CD4-positive, alpha-beta T cell (primary cell): ENCODE data around the gene RALY. TPM values are rescaled to one million over a fixed set of nuclear protein-coding genes. Genes with fewer than 3 reads are reported as not detected.

Experiments used
- ATAC-seq: fragments of 200-7000 bp; cut with Tn5 transposase; one replicate; pipeline ENCODE4 v1.10.0; 2022; ENCODE audit warnings: mild to moderate bottlenecking; ENCODE audit not compliant: poor library complexity
- CTCF ChIA-PET: fragments of 350-600 bp; sonication (Branson Sonifier 250); formaldehyde crosslinking; loops from one replicate; lab custom pipeline; 2021; ENCODE audit warnings: antibody characterized with exemption, inconsistent platforms; lab: Charles Lee
- POLR2A ChIA-PET: fragments of 350-600 bp; sonication (Branson Sonifier 250); formaldehyde crosslinking; loops from one replicate; lab custom pipeline; 2021; ENCODE audit warnings: antibody characterized with exemption, inconsistent platforms; lab: Charles Lee
- DNase-seq, 14 experiments: peaks; one replicate each; pipeline ENCODE4 v3.0.0-alpha.2; 2013 to 2020; ENCODE audit warnings: mixed read lengths in 2 of 14
- H3K27ac ChIP-seq, 2 donors: one replicate each; pipeline versions ENCODE4 v1.5.1 to v1.7.0; 2013; ENCODE audit warnings: low read length in 2 of 2, low read depth in 1 of 2, mild to moderate bottlenecking in 1 of 2
- H3K27me3 ChIP-seq, 2 experiments: 1 replicate in 1 of 2; 2 replicates in 1 of 2; pipeline versions ENCODE4 v1.6.1 to v1.7.0; 2013; ENCODE audit warnings: low read length in 2 of 2, control low read depth in 1 of 2, mild to moderate bottlenecking in 1 of 2, moderate library complexity in 1 of 2; ENCODE audit not compliant: insufficient read depth in 2 of 2, control insufficient read depth in 1 of 2
- H3K36me3 ChIP-seq: one replicate; pipeline ENCODE4 v1.6.1; 2013; ENCODE audit warnings: low read length, control low read depth; ENCODE audit not compliant: insufficient read depth
- H3K4me1 ChIP-seq: one replicate; pipeline ENCODE4 v1.6.1; 2013; ENCODE audit warnings: low read length, control low read depth; ENCODE audit not compliant: insufficient read depth
- H3K4me3 ChIP-seq: one replicate; pipeline ENCODE4 v1.5.1; 2013; ENCODE audit warnings: mild to moderate bottlenecking, low read length, moderate library complexity
- H3K9me3 ChIP-seq, 2 experiments: 1 replicate in 1 of 2; 2 replicates in 1 of 2; pipeline versions ENCODE4 v1.6.1 to v1.7.0; 2013; ENCODE audit warnings: low read length in 2 of 2, mild to moderate bottlenecking in 2 of 2, control low read depth in 1 of 2, moderate library complexity in 1 of 2; ENCODE audit not compliant: control insufficient read depth in 1 of 2, insufficient read depth in 1 of 2
- H3K27ac Mint-ChIP-seq: one replicate; pipeline ENCODE4 v1.8.0; 2020; ENCODE audit warnings: mixed read lengths
- H3K27me3 Mint-ChIP-seq: one replicate; pipeline ENCODE4 v1.8.0; 2021; ENCODE audit warnings: mixed read lengths
- H3K36me3 Mint-ChIP-seq: one replicate; pipeline ENCODE4 v1.8.0; 2021; ENCODE audit warnings: low read depth, mixed read lengths
- H3K4me1 Mint-ChIP-seq: one replicate; pipeline ENCODE4 v1.8.0; 2021; ENCODE audit warnings: low read depth, mixed read lengths
- H3K4me3 Mint-ChIP-seq: one replicate; pipeline ENCODE4 v1.8.0; 2020; ENCODE audit warnings: mild to moderate bottlenecking, mixed read lengths
- H3K9me3 Mint-ChIP-seq: one replicate; pipeline ENCODE4 v1.8.0; 2020; ENCODE audit warnings: mixed read lengths
- CTCF ChIP-seq: fragments of 200-600 bp; IDR thresholded peaks from one replicate; pipeline ENCODE4 v1.8.0; 2022; ENCODE audit warnings: antibody characterized with exemption, mild to moderate bottlenecking
- intact Hi-C, 2 experiments: fragments of 100-400 bp; cut with DNase I in 1 of 2; cut with micrococcal nuclease in 1 of 2; formaldehyde crosslinking; loops; one replicate each; pipeline versions ENCODE4 v1.15.1 to v1.9.0; 2023 to 2025; cut with DNase I, micrococcal nuclease
- total RNA-seq, 174 experiments: library from RNA in 2 of 174; stranded (reverse) in 2 of 174; gene quantifications; one replicate each; pipeline ENCODE4 v1.2.3 and lab custom pipeline; 2021 to 2026

Gene RALY
- total RNA-seq, 2 experiments from 2014 or later: 112 TPM

- Histone ChIP-seq H3K27ac (no peak overlapping the region), H3K36me3 (peaks cover 37% of the 10 kb centered on the region), H3K27me3 (no peaks in the 10 kb centered on the region), H3K9me3 (no peaks in the 10 kb centered on the region), H3K4me3 (no peak overlapping the region), H3K4me1 (peaks cover 39% of the 10 kb centered on the region)
- DNase-seq (no peak), ATAC-seq (no peak)
- intact Hi-C loops: no loop called here
- Mint-ChIP-seq H3K4me1 (peaks cover 82% of the 10 kb centered on the region), H3K4me3 (no peak overlapping the region), H3K27me3 (no peaks in the 10 kb centered on the region), H3K27ac (peak overlapping the region; percentile 3), H3K36me3 (peaks cover 56% of the 10 kb centered on the region), H3K9me3 (no peaks in the 10 kb centered on the region)
- TF ChIP-seq CTCF: no peak
- CTCF ChIA-PET: no interaction called here
- POLR2A ChIA-PET: no interaction called here
Measured at GRCh38 chr20:34029415-34029814, 35.7 kb downstream of the RALY start.

GRCh38 chr20:34030456-34030855 is 36.7 kb downstream of the RALY start:
- Mint-ChIP-seq H3K9me3 (no peaks in the 10 kb centered on the region), H3K27me3 (no peaks in the 10 kb centered on the region), H3K36me3 (peaks cover 59% of the 10 kb centered on the region), H3K4me3 (no peak overlapping the region), H3K4me1 (peaks cover 79% of the 10 kb centered on the region), H3K27ac (peak overlapping the region; percentile 3)
- Histone ChIP-seq H3K27me3 (no peaks in the 10 kb centered on the region), H3K27ac (no peak overlapping the region), H3K9me3 (no peaks in the 10 kb centered on the region), H3K4me1 (peaks cover 29% of the 10 kb centered on the region), H3K36me3 (peaks cover 37% of the 10 kb centered on the region), H3K4me3 (no peak overlapping the region)
- ATAC-seq (no peak), DNase-seq (no peak)
- no peak for TF ChIP-seq CTCF
- ChIA-PET POLR2A (interaction anchor here (0.6 kb wide), 1 partner anchor 1487 kb away, joined by 3 read pairs; no protein-coding TSS in a partner anchor), CTCF (no interaction called here)
- intact Hi-C loops: no loop called here

GRCh38 chr20:34033903-34034302 is 40.2 kb downstream of the RALY start:
- intact Hi-C loops: no loop called here
- Mint-ChIP-seq H3K27ac (peak overlapping the region; percentile 40), H3K9me3 (no peaks in the 10 kb centered on the region), H3K4me1 (peaks cover 82% of the 10 kb centered on the region), H3K4me3 (no peak overlapping the region), H3K36me3 (peaks cover 51% of the 10 kb centered on the region), H3K27me3 (no peaks in the 10 kb centered on the region)
- ATAC-seq (no peak), DNase-seq (no peak)
- no peaks in the 10 kb centered on the region for H3K27me3 ChIP-seq
- H3K27ac ChIP-seq: no peak overlapping the region
- H3K4me1 ChIP-seq: peaks cover 26% of the 10 kb centered on the region
- POLR2A ChIA-PET: no interaction called here
- TF ChIP-seq CTCF: no peak
- CTCF ChIA-PET: no interaction called here
- H3K36me3 ChIP-seq: peaks cover 40% of the 10 kb centered on the region
- no peak overlapping the region for H3K4me3 ChIP-seq
- no peaks in the 10 kb centered on the region for H3K9me3 ChIP-seq
